Endometrium (tissue), 2 donors: Measurements from ENCODE around the gene FBH1.
"Not testable (repeated sequence)": the region's sequence is repeated elsewhere in the genome, so short reads cannot be mapped to it uniquely, and the experiment has no call there.

Experiments
- FAIRE-seq: peaks from 2 replicates; lab custom pipeline; 2012; peaks lifted over from hg19 to GRCh38; lab: Jason Lieb, UNC
- donor health status: control.
- donor health status: control.

The FBH1 gene

GRCh38 chr10:5889624-5890451, at the start of gene FBH1, which contains the start of gene ANKRD16:
Gene FBH1 (plus strand): TSS chr10:5890243. CDS start chr10:5890346, 103 bp downstream.
Gene ANKRD16 (minus strand): TSS chr10:5889893. CDS start chr10:5889354, 539 bp downstream.
- no peak for FAIRE-seq

- no peak for FAIRE-seq
Observed at GRCh38 chr10:5840314-5841307, 49.4 kb upstream of the FBH1 start.

GRCh38 chr10:5841965-5842364, 48.1 kb upstream of the FBH1 start:
- no peak for FAIRE-seq

- no peak for FAIRE-seq
Observed at GRCh38 chr10:5843686-5844344, 46.2 kb upstream of the FBH1 start.

- FAIRE-seq: no peak
Observed at GRCh38 chr10:5844345-5845055, 45.5 kb upstream of the FBH1 start.

GRCh38 chr10:5846667-5847066, 43.4 kb upstream of the FBH1 start:
- not testable (repeated sequence) for FAIRE-seq

- FAIRE-seq: no peak
Observed at GRCh38 chr10:5854131-5854475, 35.9 kb upstream of the FBH1 start.

GRCh38 chr10:5855979-5856700, 33.9 kb upstream of the FBH1 start:
- no peak for FAIRE-seq

GRCh38 chr10:5856701-5857004, 33.4 kb upstream of the FBH1 start:
- FAIRE-seq: no peak

- no peak for FAIRE-seq
Observed at GRCh38 chr10:5858811-5859210, 31.2 kb upstream of the FBH1 start.

- no peak for FAIRE-seq
Observed at GRCh38 chr10:5860066-5860465, 30.0 kb upstream of the FBH1 start.

GRCh38 chr10:5862360-5862961, 27.6 kb upstream of the FBH1 start:
- FAIRE-seq: no peak

GRCh38 chr10:5862981-5863685, 26.9 kb upstream of the FBH1 start:
- FAIRE-seq: not testable (repeated sequence)

GRCh38 chr10:5866451-5867081, 23.5 kb upstream of the FBH1 start:
- not testable (repeated sequence) for FAIRE-seq

GRCh38 chr10:5867091-5867615, 22.9 kb upstream of the FBH1 start:
- not testable (repeated sequence) for FAIRE-seq

GRCh38 chr10:5868383-5868782, 21.7 kb upstream of the FBH1 start:
- not testable (repeated sequence) for FAIRE-seq

GRCh38 chr10:5869156-5869555, 20.9 kb upstream of the FBH1 start:
- FAIRE-seq: no peak

GRCh38 chr10:5871596-5871995, 18.4 kb upstream of the FBH1 start:
- FAIRE-seq: no peak

- peak; percentile 92 for FAIRE-seq
Observed at GRCh38 chr10:5873515-5873995, 16.5 kb upstream of the FBH1 start.
